Inflammatory macrophage treated with lipopolysaccharide for 4 hours (primary cell): ENCODE results near the gene LMO7.

Experiments used
- DNase-seq: peaks from one replicate; pipeline ENCODE4 v3.0.0-alpha.2; 2020

The LMO7 gene

GRCh38 chr13:75806117-75806516 is 170.0 kb downstream of the LMO7 start:
- no peak for DNase-seq

- no peak for DNase-seq
Measured at GRCh38 chr13:75811361-75811760, 175.2 kb downstream of the LMO7 start.

- peak; percentile 8 for DNase-seq
Measured at GRCh38 chr13:75811841-75812240, 175.7 kb downstream of the LMO7 start.

GRCh38 chr13:75812751-75813181 is 176.6 kb downstream of the LMO7 start:
- no peak for DNase-seq

GRCh38 chr13:75813323-75813722 is 177.2 kb downstream of the LMO7 start:
- no peak for DNase-seq

- no peak for DNase-seq
Measured at GRCh38 chr13:75818179-75818967, 182.2 kb downstream of the LMO7 start.

GRCh38 chr13:75818968-75819225 is 182.8 kb downstream of the LMO7 start:
- DNase-seq: no peak

- no peak for DNase-seq
Measured at GRCh38 chr13:75825161-75825560, 189.0 kb downstream of the LMO7 start.

- no peak for DNase-seq
Measured at GRCh38 chr13:75825594-75825993, 189.5 kb downstream of the LMO7 start.

GRCh38 chr13:75826391-75826790 is 190.3 kb downstream of the LMO7 start:
- no peak for DNase-seq

- DNase-seq: no peak
Measured at GRCh38 chr13:75829830-75830229, 193.7 kb downstream of the LMO7 start.

- DNase-seq: no peak
Measured at GRCh38 chr13:75830842-75831241, 194.7 kb downstream of the LMO7 start.

- no peak for DNase-seq
Measured at GRCh38 chr13:75831389-75831788, 195.3 kb downstream of the LMO7 start.

- no peak for DNase-seq
Measured at GRCh38 chr13:75832812-75833211, 196.7 kb downstream of the LMO7 start.

GRCh38 chr13:75836441-75836840 is 200.3 kb downstream of the LMO7 start:
- no peak for DNase-seq

- DNase-seq: peak; percentile 38
Measured at GRCh38 chr13:75838366-75839005, 202.4 kb downstream of the LMO7 start.

- peak; percentile 69 for DNase-seq
Measured at GRCh38 chr13:75839406-75839805, 203.3 kb downstream of the LMO7 start.

- DNase-seq: no peak
Measured at GRCh38 chr13:75841905-75842304, 205.8 kb downstream of the LMO7 start.

GRCh38 chr13:75843074-75843473 is 206.9 kb downstream of the LMO7 start:
- DNase-seq: no peak

- no peak for DNase-seq
Measured at GRCh38 chr13:75843991-75844390, 207.9 kb downstream of the LMO7 start.

GRCh38 chr13:75847588-75847987 is 211.5 kb downstream of the LMO7 start:
- DNase-seq: no peak

- no peak for DNase-seq
Measured at GRCh38 chr13:75850916-75851315, 214.8 kb downstream of the LMO7 start.

- no peak for DNase-seq
Measured at GRCh38 chr13:75855216-75855615, 219.1 kb downstream of the LMO7 start.

- DNase-seq: no peak
Measured at GRCh38 chr13:75855847-75856246, 219.7 kb downstream of the LMO7 start.

- DNase-seq: no peak
Measured at GRCh38 chr13:75857291-75857690, 221.2 kb downstream of the LMO7 start.
